ENCODE measurements around the gene RAPGEF1.

Gene RAPGEF1

GRCh38 chr9:131743096-131743495 is 3.2 kb upstream of the RAPGEF1 start:
- in situ Hi-C loops (cut with HindIII; ENCODE audit: low sequenced_read_pairs): no loop called here
- no peak for TF ChIP-seq CTCF (IDR thresholded peaks at IDR 0.05; ENCODE audit: low read depth, low read length)
- H3K4me3 ChIP-seq (ENCODE audit: low read depth, low read length): no peak overlapping the region
- no peak for DNase-seq (ENCODE audit: low read depth, low spot score)

DNA sequence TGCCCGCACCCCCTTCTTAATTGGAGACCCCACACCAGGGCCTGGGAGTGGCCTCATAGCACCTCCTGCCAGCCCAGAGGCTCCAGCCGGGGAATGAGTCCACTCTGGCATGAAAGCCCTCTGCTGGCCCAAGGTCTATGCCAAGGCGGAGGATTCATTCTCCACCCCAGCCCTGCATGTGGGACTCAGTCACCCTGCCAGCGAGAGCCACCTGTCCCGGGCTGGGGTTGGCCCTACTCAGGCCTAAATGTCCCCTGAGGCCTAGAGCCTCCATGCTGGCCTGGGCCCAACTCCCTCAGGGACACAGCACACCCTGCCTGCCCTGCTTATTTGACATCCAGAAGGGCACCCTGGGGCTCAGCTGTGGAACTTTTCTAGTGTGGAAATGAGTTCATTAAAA is 1.0 kb upstream of the RAPGEF1 start:
- no peak for TF ChIP-seq CTCF (IDR thresholded peaks at IDR 0.05; ENCODE audit: low read depth, low read length)
- no peak for DNase-seq (ENCODE audit: low read depth, low spot score)
- H3K4me3 ChIP-seq (ENCODE audit: low read depth, low read length): no peak overlapping the region
- in situ Hi-C loops (cut with HindIII; ENCODE audit: low sequenced_read_pairs): no loop called here

GRCh38 chr9:131739133-131739958 is 530 bp downstream of the RAPGEF1 start:
- no peak for TF ChIP-seq CTCF (IDR thresholded peaks at IDR 0.05; ENCODE audit: low read depth, low read length)
- in situ Hi-C loops (cut with HindIII; ENCODE audit: low sequenced_read_pairs): no loop called here
- peak; percentile 33 for DNase-seq (ENCODE audit: low read depth, low spot score)

GRCh38 chr9:131738293-131739132 is 1.4 kb downstream of the RAPGEF1 start:
- TF ChIP-seq CTCF (IDR thresholded peaks at IDR 0.05; ENCODE audit: low read depth, low read length): no peak
- in situ Hi-C loops (cut with HindIII; ENCODE audit: low sequenced_read_pairs): no loop called here
- DNase-seq (ENCODE audit: low read depth, low spot score): no peak
- H3K4me3 ChIP-seq (ENCODE audit: low read depth, low read length): peak overlapping the region; percentile 69

More at GRCh38 chr9:131739133-131739958, 530 bp downstream of the RAPGEF1 start:
- peak overlapping the region; percentile 69 for H3K4me3 ChIP-seq (ENCODE audit: low read depth, low read length)

GRCh38 chr9:131737426-131737825 is 2.5 kb downstream of the RAPGEF1 start:
- no peak for DNase-seq (ENCODE audit: low read depth, low spot score)
- no peak overlapping the region for H3K4me3 ChIP-seq (ENCODE audit: low read depth, low read length)
- in situ Hi-C loops (cut with HindIII; ENCODE audit: low sequenced_read_pairs): no loop called here
- TF ChIP-seq CTCF (IDR thresholded peaks at IDR 0.05; ENCODE audit: low read depth, low read length): no peak

- no peak overlapping the region for H3K4me3 ChIP-seq (ENCODE audit: low read depth, low read length)
- TF ChIP-seq CTCF (IDR thresholded peaks at IDR 0.05; ENCODE audit: low read depth, low read length): no peak
- in situ Hi-C loops (cut with HindIII; ENCODE audit: low sequenced_read_pairs): no loop called here
- no peak for DNase-seq (ENCODE audit: low read depth, low spot score)
These were observed 3.4 kb downstream of the RAPGEF1 start for GRCh38 chr9:131736431-131736830.
